ENCODE measurements around the gene ADAM11.

The ADAM11 gene

GRCh38 chr17:44774271-44775135, 15.7 kb downstream of the ADAM11 start:
- ATAC-seq (replicated peaks): peak; percentile 51
- peak overlapping the region; percentile 90 to 91 for H3K4me3 Mint-ChIP-seq
- peak; percentile 87 to 93 (median 88) for DNase-seq
- H3K9me3 Mint-ChIP-seq: no peaks in the 10 kb centered on the region
- peaks cover 12 to 19% of the 10 kb centered on the region in 2 donors for H3K4me1 Mint-ChIP-seq (ENCODE audit: low read depth in 2 of 2)
- H3K27me3 Mint-ChIP-seq: peaks cover 0 to 40% of the 10 kb centered on the region in 2 donors
- no peaks in the 10 kb centered on the region for H3K36me3 Mint-ChIP-seq (ENCODE audit: insufficient read depth)
- peak overlapping the region in 1 of 2 donors; percentile 69 for H3K27ac Mint-ChIP-seq

- ATAC-seq (replicated peaks): peak; percentile 92
- DNase-seq: peak; percentile 93 to 97 (median 95)
- H3K4me3 Mint-ChIP-seq: peak overlapping the region; percentile 90 to 91
- peaks cover 0 to 44% of the 10 kb centered on the region in 2 donors for H3K27me3 Mint-ChIP-seq
- no peaks in the 10 kb centered on the region for H3K36me3 Mint-ChIP-seq (ENCODE audit: insufficient read depth)
- H3K9me3 Mint-ChIP-seq: no peaks in the 10 kb centered on the region
- peaks cover 14 to 19% of the 10 kb centered on the region in 2 donors for H3K4me1 Mint-ChIP-seq (ENCODE audit: low read depth in 2 of 2)
- H3K27ac Mint-ChIP-seq: peak overlapping the region in 1 of 2 donors; percentile 69
These were observed 16.5 kb downstream of the ADAM11 start for GRCh38 chr17:44775136-44775837.

- H3K9me3 Mint-ChIP-seq: no peaks in the 10 kb centered on the region
- ATAC-seq (replicated peaks): peak; percentile 7
- H3K4me3 Mint-ChIP-seq: peak overlapping the region; percentile 90 to 91
- H3K27ac Mint-ChIP-seq: no peak overlapping the region
- peaks cover 14 to 19% of the 10 kb centered on the region in 2 donors for H3K4me1 Mint-ChIP-seq (ENCODE audit: low read depth in 2 of 2)
- peaks cover 0 to 39% of the 10 kb centered on the region in 2 donors for H3K27me3 Mint-ChIP-seq
- H3K36me3 Mint-ChIP-seq (ENCODE audit: insufficient read depth): no peaks in the 10 kb centered on the region
- peak in 1 of 3 experiments; percentile 27 for DNase-seq
These were observed 17.2 kb downstream of the ADAM11 start for GRCh38 chr17:44775838-44776621.

GRCh38 chr17:44776628-44777393, 18.0 kb downstream of the ADAM11 start:
- no peak for ATAC-seq (replicated peaks)
- Mint-ChIP-seq H3K9me3 (no peaks in the 10 kb centered on the region), H3K27me3 (peaks cover 0 to 34% of the 10 kb centered on the region in 2 donors)

GRCh38 chr17:44777394-44778348, 18.9 kb downstream of the ADAM11 start:
- no peaks in the 10 kb centered on the region for H3K9me3 Mint-ChIP-seq
- no peak overlapping the region for H3K27ac Mint-ChIP-seq

More at GRCh38 chr17:44776628-44777393, 18.0 kb downstream of the ADAM11 start:
- no peaks in the 10 kb centered on the region for H3K36me3 Mint-ChIP-seq (ENCODE audit: insufficient read depth)
- peaks cover 14 to 19% of the 10 kb centered on the region in 2 donors for H3K4me1 Mint-ChIP-seq (ENCODE audit: low read depth in 2 of 2)
- H3K27ac Mint-ChIP-seq: no peak overlapping the region
- peak overlapping the region; percentile 90 to 91 for H3K4me3 Mint-ChIP-seq
- DNase-seq: no peak

GRCh38 chr17:44778656-44779210, 19.9 kb downstream of the ADAM11 start:
- no peak for DNase-seq
- Mint-ChIP-seq H3K4me1 (ENCODE audit: low read depth in 2 of 2) (peaks cover 14 to 19% of the 10 kb centered on the region in 2 donors), H3K4me3 (peak overlapping the region; percentile 62 to 72)

More at GRCh38 chr17:44777394-44778348, 18.9 kb downstream of the ADAM11 start:
- ATAC-seq (replicated peaks) (no peak), DNase-seq (no peak)
- H3K4me1 Mint-ChIP-seq (ENCODE audit: low read depth in 2 of 2): peaks cover 14 to 19% of the 10 kb centered on the region in 2 donors
- H3K36me3 Mint-ChIP-seq (ENCODE audit: insufficient read depth): no peaks in the 10 kb centered on the region
- peak overlapping the region in 1 of 2 donors; percentile 25 for H3K4me3 Mint-ChIP-seq
- H3K27me3 Mint-ChIP-seq: peaks cover 0 to 30% of the 10 kb centered on the region in 2 donors

GRCh38 chr17:44779211-44780025, 20.6 kb downstream of the ADAM11 start:
- Mint-ChIP-seq H3K36me3 (ENCODE audit: insufficient read depth) (no peaks in the 10 kb centered on the region), H3K4me1 (ENCODE audit: low read depth in 2 of 2) (peaks cover 14 to 19% of the 10 kb centered on the region in 2 donors), H3K9me3 (no peaks in the 10 kb centered on the region), H3K27me3 (peaks cover 0 to 22% of the 10 kb centered on the region in 2 donors), H3K27ac (peak overlapping the region in 1 of 2 donors; percentile 28), H3K4me3 (peak overlapping the region; percentile 62 to 72)
- DNase-seq: peak; percentile 77 to 82 (median 80)
- ATAC-seq (replicated peaks): peak; percentile 23

More at GRCh38 chr17:44778656-44779210, 19.9 kb downstream of the ADAM11 start:
- no peaks in the 10 kb centered on the region for H3K36me3 Mint-ChIP-seq (ENCODE audit: insufficient read depth)
- ATAC-seq (replicated peaks): no peak
- H3K27ac Mint-ChIP-seq: no peak overlapping the region
- H3K9me3 Mint-ChIP-seq: no peaks in the 10 kb centered on the region
- H3K27me3 Mint-ChIP-seq: peaks cover 0 to 23% of the 10 kb centered on the region in 2 donors

GRCh38 chr17:44780161-44780560, 21.4 kb downstream of the ADAM11 start:
- no peak for DNase-seq
- Mint-ChIP-seq H3K9me3 (no peaks in the 10 kb centered on the region), H3K4me3 (peak overlapping the region in 1 of 2 donors; percentile 72), H3K27ac (no peak overlapping the region), H3K36me3 (ENCODE audit: insufficient read depth) (no peaks in the 10 kb centered on the region), H3K27me3 (peaks cover 0 to 22% of the 10 kb centered on the region in 2 donors), H3K4me1 (ENCODE audit: low read depth in 2 of 2) (peaks cover 10 to 15% of the 10 kb centered on the region in 2 donors)
- ATAC-seq (replicated peaks): no peak

- Mint-ChIP-seq H3K27ac (no peak overlapping the region), H3K27me3 (peaks cover 0 to 22% of the 10 kb centered on the region in 2 donors)
These were observed 22.2 kb downstream of the ADAM11 start for GRCh38 chr17:44780845-44781480.

GRCh38 chr17:44781551-44782325, 22.9 kb downstream of the ADAM11 start:
- Mint-ChIP-seq H3K4me3 (no peak overlapping the region), H3K27ac (no peak overlapping the region), H3K4me1 (ENCODE audit: low read depth in 2 of 2) (peaks cover 5 to 7% of the 10 kb centered on the region in 2 donors), H3K27me3 (peaks cover 0 to 28% of the 10 kb centered on the region in 2 donors), H3K9me3 (no peaks in the 10 kb centered on the region), H3K36me3 (ENCODE audit: insufficient read depth) (no peaks in the 10 kb centered on the region)
- no peak for ATAC-seq (replicated peaks)
- no peak for DNase-seq

More at GRCh38 chr17:44780845-44781480, 22.2 kb downstream of the ADAM11 start:
- ATAC-seq (replicated peaks) (no peak), DNase-seq (no peak)
- peaks cover 10% of the 10 kb centered on the region in 2 donors for H3K4me1 Mint-ChIP-seq (ENCODE audit: low read depth in 2 of 2)
- no peaks in the 10 kb centered on the region for H3K9me3 Mint-ChIP-seq
- no peaks in the 10 kb centered on the region for H3K36me3 Mint-ChIP-seq (ENCODE audit: insufficient read depth)
- H3K4me3 Mint-ChIP-seq: no peak overlapping the region

Measured in effector memory CD8-positive, alpha-beta T cell (primary cell).